HG02885 (cell line): ENCODE results near the gene GABBR2.

Source experiments
- ATAC-seq: cut with Tn5 transposase; IDR thresholded peaks from one replicate; pipeline ENCODE4 v1.9.1; 2021; ENCODE audit warnings: mild to moderate bottlenecking; ENCODE audit not compliant: unreplicated experiment, poor library complexity

GABBR2 gene

DNA sequence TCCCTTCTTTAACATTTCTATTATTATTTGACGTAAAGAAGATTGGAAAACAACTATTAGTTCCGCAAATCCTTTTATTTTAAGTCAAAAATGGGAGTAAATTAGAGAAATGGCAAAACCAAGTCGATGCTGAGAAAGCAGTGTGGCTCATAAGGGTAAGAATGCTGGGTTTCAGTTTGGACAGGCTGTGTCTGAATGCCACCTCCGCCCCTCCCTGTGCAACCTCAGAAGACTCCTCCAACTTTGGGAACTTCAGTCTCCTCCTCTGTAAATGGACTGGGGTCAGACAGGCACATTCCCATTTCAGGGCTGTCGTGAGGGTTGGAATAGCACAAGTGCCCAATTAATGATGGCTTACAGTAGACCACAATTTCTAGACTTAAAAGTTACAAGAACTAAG, 154.0 kb downstream of the GABBR2 start:
- no peak for ATAC-seq

- no peak for ATAC-seq
Observed at GRCh38 chr9:98552331-98552730, 156.4 kb downstream of the GABBR2 start.

GRCh38 chr9:98551511-98552286, 157.0 kb downstream of the GABBR2 start:
- no peak for ATAC-seq

- no peak for ATAC-seq
Observed at GRCh38 chr9:98550206-98550820, 158.4 kb downstream of the GABBR2 start.

DNA sequence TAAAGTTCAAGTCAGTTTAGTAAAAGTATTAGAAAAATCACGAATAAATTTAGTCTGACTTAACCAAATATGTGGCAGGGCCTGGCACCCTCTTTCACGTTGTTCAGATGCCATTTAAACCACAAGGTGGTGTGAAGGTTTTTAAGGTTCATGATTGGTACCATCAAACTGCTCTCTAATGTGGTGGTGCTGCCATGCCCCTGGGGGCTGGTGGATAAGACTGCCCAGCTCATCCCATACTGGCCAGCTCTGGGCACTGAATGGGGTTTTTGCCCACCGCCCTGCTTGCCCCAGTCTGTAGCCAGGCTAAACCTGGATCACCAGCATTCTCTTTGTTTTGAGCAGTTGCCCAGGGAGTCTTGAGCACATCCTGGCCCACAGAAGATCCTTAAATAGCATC, 159.3 kb downstream of the GABBR2 start:
- no peak for ATAC-seq

DNA sequence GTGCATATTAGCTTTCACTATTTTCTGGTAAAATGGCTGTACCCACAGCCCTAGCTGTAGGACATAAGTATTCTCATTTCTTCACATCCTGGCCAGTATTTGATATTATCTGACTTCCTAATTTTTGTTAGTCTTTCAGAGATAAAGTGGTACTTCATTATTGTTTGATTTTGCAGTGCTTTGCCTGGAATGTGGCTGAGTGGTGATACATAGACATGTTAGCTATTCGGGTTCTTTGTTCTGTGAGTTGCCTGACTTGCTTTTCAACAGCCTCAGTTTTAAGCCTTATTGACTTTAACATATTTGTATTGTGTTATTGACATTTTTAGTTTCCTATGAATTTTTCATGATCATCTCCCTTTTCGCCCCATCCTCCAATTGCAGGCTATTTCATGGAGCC, 161.1 kb downstream of the GABBR2 start:
- ATAC-seq, result no peak

- ATAC-seq, result no peak
Observed at GRCh38 chr9:98545021-98545420, 163.7 kb downstream of the GABBR2 start.

DNA sequence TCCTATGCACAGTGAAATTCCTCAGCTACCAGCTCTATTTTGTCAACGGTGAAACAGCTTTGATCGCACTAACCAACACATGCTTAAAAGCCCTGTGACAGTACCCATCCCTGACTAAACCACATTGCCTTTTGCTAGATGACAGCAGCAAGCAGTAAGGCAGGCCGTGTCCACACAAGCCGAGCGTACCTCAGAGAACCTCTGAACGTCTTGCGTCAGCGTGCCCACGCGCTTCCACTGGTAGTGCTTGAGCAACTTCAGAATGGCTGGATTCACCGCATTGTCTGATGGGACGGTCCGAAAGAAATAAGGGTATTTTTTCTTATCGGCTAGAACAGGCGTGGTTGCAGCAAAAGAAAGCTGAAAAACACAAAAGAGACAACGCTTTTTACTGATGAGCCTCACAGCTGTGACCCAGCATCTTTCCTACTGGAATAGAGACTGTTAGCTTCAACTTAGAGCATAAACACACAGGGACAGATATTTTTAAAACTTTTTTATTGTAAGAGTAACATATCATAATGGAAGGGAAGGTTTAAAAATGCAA, 167.0 kb downstream of the GABBR2 start:
- no peak for ATAC-seq

- no peak for ATAC-seq
Observed at GRCh38 chr9:98540476-98540875, 168.3 kb downstream of the GABBR2 start.

GRCh38 chr9:98539954-98540353, 168.8 kb downstream of the GABBR2 start:
- no peak for ATAC-seq

- no peak for ATAC-seq
Observed at GRCh38 chr9:98538626-98539031, 170.1 kb downstream of the GABBR2 start.

DNA sequence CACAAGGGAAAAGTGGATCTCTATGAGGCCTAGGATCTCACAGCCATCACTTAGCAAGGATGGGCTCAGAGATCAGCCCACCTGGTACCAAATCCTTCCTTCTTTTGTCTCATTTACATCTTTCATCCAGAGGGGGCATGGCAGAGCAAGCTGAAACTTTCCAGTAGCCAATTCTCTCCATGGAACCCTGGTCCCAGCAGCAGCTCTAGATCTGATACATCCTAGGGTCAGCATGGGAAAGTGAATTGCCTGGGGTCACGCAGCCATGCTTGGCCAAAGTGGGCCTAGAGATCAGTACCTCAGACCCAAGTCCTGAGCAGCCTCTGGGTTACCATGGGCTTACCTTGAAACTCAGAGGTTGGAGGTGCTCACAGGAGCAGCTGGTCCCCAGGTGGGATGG, 170.5 kb downstream of the GABBR2 start:
- ATAC-seq, result no peak

DNA sequence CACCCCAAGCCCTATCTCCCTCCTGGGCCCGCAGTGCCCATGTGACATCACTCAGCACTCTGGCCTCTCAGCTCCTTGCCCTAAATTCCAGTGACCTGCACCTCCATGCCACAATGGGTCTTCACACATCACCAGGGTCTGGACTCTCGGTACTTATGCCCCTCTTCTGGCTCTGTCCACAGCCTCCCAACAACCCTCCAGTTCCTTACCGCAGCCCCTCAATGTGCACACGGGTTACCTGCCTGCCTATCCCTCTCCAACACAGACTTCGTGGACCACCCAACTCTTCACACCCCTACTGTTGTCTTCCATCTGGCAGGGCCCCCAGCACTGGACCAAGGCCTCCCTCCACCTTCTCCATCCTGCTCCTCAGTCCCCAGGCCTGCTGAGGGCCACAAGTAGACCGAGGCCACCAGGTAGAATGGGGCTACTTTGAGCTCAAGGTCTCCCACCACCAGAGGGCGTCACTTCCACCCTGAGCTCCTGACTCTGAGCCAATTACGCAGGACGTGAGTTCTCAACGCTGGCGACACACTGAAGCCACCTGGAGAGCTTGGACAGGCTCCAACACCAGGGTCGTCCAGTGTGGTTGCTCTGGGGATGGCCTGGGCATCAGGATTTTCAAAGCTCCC, 172.1 kb downstream of the GABBR2 start:
- ATAC-seq, result no peak

- ATAC-seq, result no peak
Observed at GRCh38 chr9:98533866-98534265, 174.9 kb downstream of the GABBR2 start.

DNA sequence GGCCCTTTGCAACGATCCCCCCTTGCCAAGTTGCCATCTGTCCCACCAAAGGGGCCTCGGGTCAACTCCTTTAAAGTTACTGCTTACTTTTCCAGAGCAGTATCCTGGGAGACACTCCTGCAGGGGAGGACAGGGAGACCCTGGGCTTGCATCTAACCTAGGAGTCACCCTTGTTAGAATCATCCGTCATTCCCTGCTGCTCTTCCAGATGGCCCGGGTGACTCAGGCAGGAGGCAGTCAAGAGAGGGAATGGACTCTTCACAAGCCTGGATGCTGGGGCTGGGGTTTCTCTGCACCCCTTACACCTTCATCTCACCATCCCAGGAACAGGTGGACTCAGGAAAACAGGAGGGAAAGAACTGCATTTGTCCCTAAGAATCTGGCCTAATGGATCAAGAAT, 175.6 kb downstream of the GABBR2 start:
- no peak for ATAC-seq

DNA sequence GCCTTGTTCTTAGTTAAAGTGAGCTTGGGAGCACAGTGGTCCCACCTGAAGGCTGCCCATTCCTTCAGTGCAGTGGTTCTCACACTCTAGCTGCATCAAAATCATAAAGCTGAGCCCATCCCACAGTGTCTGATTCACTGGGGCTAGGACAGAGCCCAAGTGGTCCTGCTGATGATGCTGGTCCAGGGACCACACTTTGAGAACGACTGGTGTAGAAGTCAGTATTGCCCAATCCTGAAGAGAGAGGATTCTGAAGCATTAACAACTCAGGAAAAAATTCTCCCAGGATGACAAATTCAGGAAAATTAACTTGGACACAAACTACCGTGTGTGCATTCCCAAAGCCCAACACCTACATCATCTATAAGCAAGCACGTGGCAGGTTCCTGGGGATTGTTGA, 176.2 kb downstream of the GABBR2 start:
- ATAC-seq, result no peak

DNA sequence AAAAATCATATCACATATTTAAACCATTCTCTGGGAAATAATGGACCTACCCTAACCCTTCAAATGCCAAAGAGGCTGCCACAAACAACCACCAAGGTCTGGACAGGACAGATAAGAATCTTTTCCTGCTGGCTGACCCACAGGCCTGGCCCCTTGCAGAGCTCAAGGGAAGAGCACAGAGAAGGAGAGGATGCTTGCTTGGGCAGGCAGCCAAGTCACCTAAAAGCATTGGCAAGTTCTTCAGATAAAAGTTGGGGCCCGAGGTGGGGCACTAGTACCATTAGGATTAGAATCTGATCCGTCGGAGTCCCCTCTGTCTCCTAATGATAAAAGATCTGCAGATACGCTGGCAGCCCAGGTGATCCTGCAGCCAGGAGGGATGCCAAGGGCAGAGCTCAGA, 176.6 kb downstream of the GABBR2 start:
- no peak for ATAC-seq

DNA sequence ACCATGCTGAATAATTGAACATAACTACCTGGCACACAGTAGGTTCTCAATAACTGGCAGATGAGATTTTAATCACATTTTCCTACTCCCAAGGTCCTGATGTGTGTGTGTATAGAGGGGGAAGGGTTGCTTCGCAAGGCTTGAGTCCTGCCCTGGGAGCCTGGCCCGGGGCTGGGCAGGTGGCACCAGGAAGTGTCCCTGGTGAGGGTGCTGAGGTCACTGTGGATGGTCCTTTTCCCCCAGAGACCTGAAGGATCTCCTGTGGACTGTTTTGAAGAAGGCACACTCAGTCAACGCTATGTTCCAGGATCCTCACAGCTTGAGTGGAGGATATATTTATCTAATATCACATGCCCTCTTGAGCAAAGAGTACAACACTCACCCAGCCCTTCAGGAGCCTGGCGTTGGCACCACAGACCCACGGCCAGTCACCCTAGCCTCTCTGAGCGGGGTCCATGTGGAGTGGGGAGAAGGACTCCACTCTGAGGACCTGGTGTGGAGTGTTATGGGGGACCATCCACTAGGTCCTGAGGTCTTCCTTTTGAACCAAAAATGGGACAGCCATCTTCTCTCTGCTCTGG, 177.8 kb downstream of the GABBR2 start:
- ATAC-seq, result no peak

- ATAC-seq, result no peak
Observed at GRCh38 chr9:98530275-98530674, 178.5 kb downstream of the GABBR2 start.

- no peak for ATAC-seq
Observed at GRCh38 chr9:98529841-98530240, 178.9 kb downstream of the GABBR2 start.
